ENCODE measurements around the gene SAP130.

The SAP130 gene

GRCh38 chr2:128036748-128037607 lies 9.1 kb upstream of the SAP130 start:
- in situ Hi-C loops (cut with HindIII; ENCODE audit: low pct_ligation_motif_present, low sequenced_read_pairs): no loop called here
- H3K27ac ChIP-seq: no peak overlapping the region
- DNase-seq: no peak
- TF ChIP-seq CTCF (IDR thresholded peaks at IDR 0.05; ENCODE audit: low read depth, low read length, missing control alignments): no peak
- H3K36me3 ChIP-seq (replicated peaks): no peaks in the 10 kb centered on the region
- H3K4me3 ChIP-seq (ENCODE audit: low read depth, low read length): no peak overlapping the region
- H3K27me3 ChIP-seq (replicated peaks): no peaks in the 10 kb centered on the region

- in situ Hi-C loops (cut with HindIII; ENCODE audit: low pct_ligation_motif_present, low sequenced_read_pairs): no loop called here
Measured at GRCh38 chr2:128032092-128032491, 4.2 kb upstream of the SAP130 start.

GRCh38 chr2:128028668-128029054 lies 802 bp upstream of the SAP130 start:
- in situ Hi-C loops (cut with HindIII; ENCODE audit: low pct_ligation_motif_present, low sequenced_read_pairs): no loop called here
- Histone ChIP-seq H3K27ac (no peak overlapping the region), H3K4me3 (ENCODE audit: low read depth, low read length) (peak overlapping the region; percentile 75), H3K27me3 (replicated peaks) (no peaks in the 10 kb centered on the region), H3K36me3 (replicated peaks) (no peaks in the 10 kb centered on the region)
- DNase-seq: no peak
- no peak for TF ChIP-seq CTCF (IDR thresholded peaks at IDR 0.05; ENCODE audit: low read depth, low read length, missing control alignments)

More at GRCh38 chr2:128032092-128032491, 4.2 kb upstream of the SAP130 start:
- DNase-seq: no peak
- TF ChIP-seq CTCF (IDR thresholded peaks at IDR 0.05; ENCODE audit: low read depth, low read length, missing control alignments): no peak
- Histone ChIP-seq H3K27ac (no peak overlapping the region), H3K4me3 (ENCODE audit: low read depth, low read length) (no peak overlapping the region), H3K27me3 (replicated peaks) (no peaks in the 10 kb centered on the region), H3K36me3 (replicated peaks) (no peaks in the 10 kb centered on the region)

- no peak for TF ChIP-seq CTCF (IDR thresholded peaks at IDR 0.05; ENCODE audit: low read depth, low read length, missing control alignments)
- peak overlapping the region; percentile 49 for H3K27ac ChIP-seq
- no peaks in the 10 kb centered on the region for H3K36me3 ChIP-seq (replicated peaks)
- H3K27me3 ChIP-seq (replicated peaks): no peaks in the 10 kb centered on the region
- peak overlapping the region; percentile 95 for H3K4me3 ChIP-seq (ENCODE audit: low read depth, low read length)
- in situ Hi-C loops (cut with HindIII; ENCODE audit: low pct_ligation_motif_present, low sequenced_read_pairs): no loop called here
- DNase-seq: peak; percentile 99
Measured at GRCh38 chr2:128027278-128027800, 520 bp downstream of the SAP130 start.

DNA sequence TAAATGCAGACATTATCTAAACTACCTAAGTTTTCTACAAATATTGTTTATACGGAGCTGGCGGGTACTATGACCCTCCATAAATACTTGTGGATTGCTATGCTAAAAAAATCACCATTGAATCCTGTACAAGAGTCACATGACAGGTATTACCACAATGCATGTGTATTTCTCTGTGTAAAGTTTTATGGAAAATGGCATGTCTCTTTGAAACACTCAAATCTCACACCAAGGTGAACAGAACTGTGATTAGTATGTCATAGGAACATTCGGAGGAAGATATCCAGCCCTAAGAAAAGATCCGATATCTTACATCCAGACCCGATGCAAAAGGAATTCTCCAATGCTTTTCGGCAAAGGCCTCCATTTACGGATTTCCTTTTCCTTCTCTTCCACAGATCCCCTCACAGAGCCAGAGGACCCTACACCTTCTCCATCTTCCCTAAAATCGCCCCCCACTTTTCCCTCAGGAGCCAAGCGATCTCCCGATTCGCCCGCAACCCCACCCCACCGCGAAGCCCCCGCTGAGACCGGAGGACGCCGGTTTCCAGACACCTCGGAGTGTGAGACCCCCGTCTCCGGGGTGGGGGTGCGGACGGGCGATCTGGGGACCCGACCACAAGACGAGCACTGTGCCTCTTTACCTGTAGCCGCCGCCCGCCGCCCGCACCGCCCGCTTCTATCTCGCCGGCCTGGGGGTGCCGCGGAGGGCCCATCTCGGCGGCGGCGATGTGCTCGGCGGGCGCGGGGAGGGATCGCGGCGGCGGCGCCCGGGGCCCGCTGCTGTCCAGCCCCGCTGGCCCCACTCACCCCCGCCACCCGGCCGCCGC lies 1.2 kb downstream of the SAP130 start:
- TF ChIP-seq CTCF (IDR thresholded peaks at IDR 0.05; ENCODE audit: low read depth, low read length, missing control alignments): no peak
- Histone ChIP-seq H3K27me3 (replicated peaks) (no peaks in the 10 kb centered on the region), H3K4me3 (ENCODE audit: low read depth, low read length) (peak overlapping the region; percentile 82), H3K27ac (peak overlapping the region; percentile 26), H3K36me3 (replicated peaks) (no peaks in the 10 kb centered on the region)
- in situ Hi-C loops (cut with HindIII; ENCODE audit: low pct_ligation_motif_present, low sequenced_read_pairs): no loop called here
- no peak for DNase-seq
